ENCODE measurements around the gene SLC26A8. TPM values are rescaled to one million over a fixed set of nuclear protein-coding genes. Genes with fewer than 3 reads are reported as not detected.

SLC26A8 gene
- total and polyA plus RNA-seq, 2 experiments from 2014 or later: 0.89 to 2.9 TPM

- no peak for TF ChIP-seq REST (IDR thresholded peaks at IDR 0.05; ENCODE audit: unreplicated experiment)
- TF ChIP-seq NANOG (IDR thresholded peaks at IDR 0.05; ENCODE audit: borderline replicate concordance): no peak
- no peak for TF ChIP-seq ZNF331 (CRISPR knock-in tag; IDR thresholded peaks at IDR 0.05; ENCODE audit: low read depth)
These were observed 30.0 kb upstream of the SLC26A8 start (continued) for GRCh38 chr6:36054415-36054814.

- no peaks in the 10 kb centered on the region; the same call in 1 of the 2 replicates for H3K9me2 ChIP-seq (ENCODE audit: insufficient read depth)
- TF ChIP-seq EZH2phosphoT487 (IDR thresholded peaks at IDR 0.05; ENCODE audit: unreplicated experiment): no peak
- TF ChIP-seq CTCF (conservative IDR thresholded peaks at IDR 0.05; ENCODE audit: low read depth in 2 of 2): no peak
- no peak for TF ChIP-seq ZNF331 (CRISPR knock-in tag; IDR thresholded peaks at IDR 0.05; ENCODE audit: low read depth)
- no peak for TF ChIP-seq JUNB (IDR thresholded peaks at IDR 0.05; ENCODE audit: unreplicated experiment)
- no peak for TF ChIP-seq ETS1 (IDR thresholded peaks at IDR 0.05)
- TF ChIP-seq NANOG (IDR thresholded peaks at IDR 0.05; ENCODE audit: borderline replicate concordance): no peak
- no peak for TF ChIP-seq REST (IDR thresholded peaks at IDR 0.05; ENCODE audit: unreplicated experiment)
- no peak for TF ChIP-seq EZH2 (IDR thresholded peaks at IDR 0.05; ENCODE audit: low read depth, unreplicated experiment)
These were observed 29.4 kb upstream of the SLC26A8 start for GRCh38 chr6:36053878-36054277.

More at GRCh38 chr6:36053878-36054277, 29.4 kb upstream of the SLC26A8 start:
- H3K36me3 Mint-ChIP-seq (ENCODE audit: low read depth): no peaks in the 10 kb centered on the region
- Histone ChIP-seq H3K27me3 (ENCODE audit: insufficient read depth) (no peaks in the 10 kb centered on the region), H3K4me2 (no peak overlapping the region), H4K20me1 (replicated peaks; ENCODE audit: insufficient read depth) (peaks cover 10% of the 10 kb centered on the region; the same call in 1 of the 2 replicates), H2AFZ (no peak overlapping the region), H3K27ac (ENCODE audit: low read depth) (no peak overlapping the region), H3K4me1 (ENCODE audit: insufficient read depth) (no peaks in the 10 kb centered on the region), H3F3A (replicated peaks; ENCODE audit: low read depth) (0 out of 2 replicates have a peak, but pooled peaks cover 3% of the 10 kb centered on the region), H3K79me2 (replicated peaks; ENCODE audit: insufficient read depth) (peaks cover 41% of the 10 kb centered on the region), H3K36me3 (ENCODE audit: insufficient read depth) (no peaks in the 10 kb centered on the region), H3K4me3 (no peak overlapping the region)
- ATAC-seq (no peak), DNase-seq (ENCODE audit: low spot score) (no peak)
- H3K9me3 Mint-ChIP-seq: no peaks in the 10 kb centered on the region
- H3K27me3 Mint-ChIP-seq (ENCODE audit: insufficient read depth, low read depth, poor library complexity): no peaks in the 10 kb centered on the region
- no peak overlapping the region for H3K4me3 Mint-ChIP-seq
- no peaks in the 10 kb centered on the region for H3K4me1 Mint-ChIP-seq
- H3K27ac Mint-ChIP-seq: no peak overlapping the region

Data from GM23338 (cell line).